Activated naive CD4-positive, alpha-beta T cell treated with anti-CD3 and anti-CD28 coated beads, Interleukin-2, amount 10 ng/mL, durations not matched to agents 7 days and 5 days (primary cell): Measurements from ENCODE around the gene PLTP.
A peak's percentile ranks its signal among the peaks of the same experiment; 100 is the strongest.

Experiments
- CTCF ChIA-PET: fragments of 350-600 bp; sonication (Branson Sonifier 250); formaldehyde crosslinking; loops from one replicate; lab custom pipeline; 2021; ENCODE audit warnings: antibody characterized with exemption; lab: Charles Lee
- DNase-seq: peaks from one replicate; pipeline ENCODE4 v3.0.0-alpha.2; 2020
- H3K27ac Mint-ChIP-seq: one replicate; pipeline ENCODE4 v1.8.0; 2021; ENCODE audit warnings: mild to moderate bottlenecking, moderate library complexity, mixed read lengths
- H3K27me3 Mint-ChIP-seq: one replicate; pipeline ENCODE4 v1.8.0; 2021; ENCODE audit warnings: mild to moderate bottlenecking, mixed read lengths
- H3K36me3 Mint-ChIP-seq: one replicate; pipeline ENCODE4 v1.8.0; 2021; ENCODE audit warnings: mixed read lengths
- H3K4me1 Mint-ChIP-seq: one replicate; pipeline ENCODE4 v1.8.0; 2021; ENCODE audit warnings: mixed read lengths
- H3K4me3 Mint-ChIP-seq: one replicate; pipeline ENCODE4 v1.8.0; 2021; ENCODE audit warnings: mild to moderate bottlenecking, moderate library complexity, mixed read lengths
- H3K9me3 Mint-ChIP-seq: one replicate; pipeline ENCODE4 v1.8.0; 2021; ENCODE audit warnings: mixed read lengths

The PLTP gene

DNA sequence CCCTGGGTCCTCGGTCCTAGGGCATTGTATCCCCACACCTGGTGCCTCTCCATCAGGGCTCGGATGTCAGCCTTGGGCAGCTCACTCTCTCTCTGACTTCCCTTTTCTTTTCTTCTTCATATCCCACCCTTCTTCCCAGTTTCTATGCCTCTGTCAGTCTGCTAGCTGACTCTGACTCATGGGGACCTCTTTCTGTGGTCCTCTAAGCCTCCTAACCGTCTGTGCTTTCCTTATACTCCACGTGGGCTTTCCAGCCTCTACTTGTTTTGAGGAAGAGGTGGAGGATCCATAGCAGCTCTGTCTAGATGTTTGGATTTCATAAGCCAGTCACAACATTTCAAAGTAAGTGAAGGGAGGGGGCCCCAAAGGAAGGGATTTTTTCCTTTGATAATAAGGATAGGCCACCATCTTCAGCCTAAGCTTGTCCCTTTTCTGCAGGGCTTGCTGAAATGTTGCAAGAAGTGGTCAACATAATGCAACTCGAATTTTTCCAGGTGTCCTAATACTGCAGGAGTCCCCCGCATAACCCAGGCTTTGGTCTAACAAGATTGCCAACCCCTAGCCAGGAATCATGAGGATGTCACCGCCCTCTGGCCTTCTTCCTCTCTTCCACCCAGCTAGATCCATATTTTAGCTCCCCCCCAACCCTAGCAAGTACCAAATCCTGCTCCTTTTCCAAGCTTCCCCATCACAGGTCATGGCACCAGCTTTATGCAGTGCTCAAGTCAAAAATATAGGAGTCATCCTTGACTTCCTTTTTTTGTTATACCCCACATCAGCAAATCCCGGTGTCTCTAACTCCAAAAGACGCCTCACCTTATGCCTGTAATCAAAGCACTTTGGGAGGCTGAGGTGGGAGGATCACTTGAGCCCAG is 8.7 kb upstream of the PLTP start:
- Mint-ChIP-seq H3K27me3 (peaks cover 73% of the 10 kb centered on the region), H3K9me3 (no peaks in the 10 kb centered on the region), H3K4me1 (no peaks in the 10 kb centered on the region), H3K36me3 (no peaks in the 10 kb centered on the region), H3K4me3 (no peak overlapping the region), H3K27ac (no peak overlapping the region)
- CTCF ChIA-PET: interaction anchor here (0.7 kb wide), 1 partner anchor 97 kb away, joined by 3 read pairs; no protein-coding TSS in a partner anchor
- no peak for DNase-seq

DNA sequence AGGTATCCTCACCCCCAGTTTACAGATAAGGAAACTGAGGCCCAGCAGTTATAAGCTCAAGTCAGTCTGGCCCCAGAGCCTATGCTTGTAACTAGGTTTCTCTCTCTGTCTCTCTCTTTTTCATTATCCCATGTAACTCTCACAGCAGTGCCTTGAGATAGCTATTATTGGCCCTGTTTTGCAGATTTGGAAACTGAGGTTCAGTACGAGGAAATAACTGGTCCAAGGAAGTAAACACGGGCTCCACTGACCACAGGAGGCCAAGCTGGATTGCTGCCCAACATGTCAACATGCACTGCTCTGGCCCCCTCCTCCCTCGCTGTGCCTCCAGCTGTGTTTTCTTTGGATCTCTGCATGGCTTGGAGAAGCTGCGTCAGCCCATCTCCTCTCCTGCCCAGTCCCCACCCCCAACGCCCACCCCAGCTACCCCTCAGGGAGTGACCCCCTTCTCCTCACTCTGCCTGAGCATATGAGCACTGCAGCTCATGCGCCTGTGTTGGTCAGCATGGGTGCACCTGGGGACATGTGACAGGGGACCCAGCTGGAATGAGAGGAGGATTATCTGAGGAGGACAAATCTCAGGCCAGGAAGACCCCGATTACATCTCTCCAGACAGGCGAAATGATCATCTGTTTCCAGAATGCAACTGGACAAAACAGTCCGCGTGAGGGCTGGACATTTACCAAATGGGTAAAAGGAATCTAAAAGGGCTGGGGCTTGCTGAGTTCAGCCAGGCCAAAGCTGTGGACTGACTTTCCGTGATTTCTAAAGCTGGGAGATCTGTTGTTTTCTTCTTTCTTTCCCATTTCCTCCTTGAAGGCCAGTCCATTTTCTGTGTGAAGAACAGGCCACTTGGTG is 7.8 kb upstream of the PLTP start:
- no peak overlapping the region for H3K4me3 Mint-ChIP-seq
- no peaks in the 10 kb centered on the region for H3K36me3 Mint-ChIP-seq
- CTCF ChIA-PET: no interaction called here
- no peak overlapping the region for H3K27ac Mint-ChIP-seq
- peaks cover 73% of the 10 kb centered on the region for H3K27me3 Mint-ChIP-seq
- H3K4me1 Mint-ChIP-seq: no peaks in the 10 kb centered on the region
- DNase-seq: no peak
- no peaks in the 10 kb centered on the region for H3K9me3 Mint-ChIP-seq

DNA sequence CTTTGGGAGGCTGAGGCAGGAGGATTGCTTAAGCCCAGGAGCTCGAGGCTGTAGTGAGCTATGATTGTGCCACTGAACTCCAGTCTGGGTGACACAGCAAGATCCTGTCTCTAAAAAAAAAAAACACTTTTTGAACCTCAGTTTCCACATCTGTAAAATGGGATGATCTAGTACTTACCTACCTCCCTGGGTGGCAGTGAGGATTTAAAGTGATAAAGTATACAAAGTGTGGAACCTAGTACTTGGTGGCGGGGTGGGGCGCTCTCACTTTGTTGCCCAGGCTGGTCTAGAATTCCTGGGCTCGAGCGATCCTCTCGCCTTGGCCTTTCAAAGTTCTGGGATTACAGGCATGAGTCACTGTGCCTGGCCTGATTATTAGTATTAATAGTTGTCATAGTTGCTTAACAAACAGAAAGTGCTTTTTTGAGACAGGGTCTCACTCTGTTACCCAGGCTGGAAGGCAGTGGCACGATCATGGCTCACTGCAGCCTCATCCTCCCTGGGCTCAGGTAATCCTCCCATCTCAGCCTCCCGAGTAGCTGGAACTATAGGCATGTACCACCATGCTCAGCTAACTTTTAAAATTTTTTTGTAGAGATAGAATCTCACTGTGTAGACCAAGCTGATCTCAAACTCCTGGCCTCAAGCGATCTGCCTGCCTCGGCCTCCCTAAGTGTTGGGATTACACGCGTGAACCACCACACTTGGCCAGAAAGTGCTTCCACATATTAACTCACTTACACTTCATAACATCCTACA is 7.0 kb upstream of the PLTP start:
- Mint-ChIP-seq H3K36me3 (no peaks in the 10 kb centered on the region), H3K27me3 (peaks cover 72% of the 10 kb centered on the region), H3K4me1 (no peaks in the 10 kb centered on the region), H3K4me3 (no peak overlapping the region), H3K9me3 (no peaks in the 10 kb centered on the region), H3K27ac (no peak overlapping the region)
- DNase-seq: no peak
- CTCF ChIA-PET: no interaction called here

DNA sequence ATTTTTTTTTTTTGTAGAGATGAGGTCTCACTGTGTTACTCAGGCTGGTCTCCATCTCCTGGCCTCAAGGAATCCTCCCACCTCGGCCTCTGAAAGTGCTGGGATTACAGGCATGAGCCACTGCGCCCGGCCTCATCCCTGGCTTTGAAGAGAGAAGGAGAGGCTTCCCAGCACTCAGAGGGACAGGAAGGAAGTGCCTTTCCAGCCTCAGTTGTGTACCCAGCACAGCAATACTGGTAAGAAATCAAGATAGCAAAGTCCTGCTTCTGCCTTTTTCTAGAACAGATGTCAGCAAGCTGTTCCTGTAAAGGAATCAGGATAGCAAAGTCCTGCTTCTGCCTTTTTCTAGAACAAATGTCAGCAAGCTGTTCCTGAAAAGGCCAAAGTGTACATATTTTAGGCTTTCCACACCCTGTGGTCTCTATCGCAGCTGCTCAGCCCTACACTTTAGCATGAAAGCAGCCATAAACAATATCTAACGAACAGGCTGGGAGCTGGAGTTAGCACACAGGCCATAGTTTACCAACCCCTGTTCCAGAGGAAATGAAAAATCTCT is 6.3 kb upstream of the PLTP start:
- no peaks in the 10 kb centered on the region for H3K4me1 Mint-ChIP-seq
- CTCF ChIA-PET: no interaction called here
- no peak for DNase-seq
- H3K4me3 Mint-ChIP-seq: no peak overlapping the region
- H3K36me3 Mint-ChIP-seq: no peaks in the 10 kb centered on the region
- H3K27me3 Mint-ChIP-seq: peaks cover 75% of the 10 kb centered on the region
- H3K27ac Mint-ChIP-seq: no peak overlapping the region
- H3K9me3 Mint-ChIP-seq: no peaks in the 10 kb centered on the region

DNA sequence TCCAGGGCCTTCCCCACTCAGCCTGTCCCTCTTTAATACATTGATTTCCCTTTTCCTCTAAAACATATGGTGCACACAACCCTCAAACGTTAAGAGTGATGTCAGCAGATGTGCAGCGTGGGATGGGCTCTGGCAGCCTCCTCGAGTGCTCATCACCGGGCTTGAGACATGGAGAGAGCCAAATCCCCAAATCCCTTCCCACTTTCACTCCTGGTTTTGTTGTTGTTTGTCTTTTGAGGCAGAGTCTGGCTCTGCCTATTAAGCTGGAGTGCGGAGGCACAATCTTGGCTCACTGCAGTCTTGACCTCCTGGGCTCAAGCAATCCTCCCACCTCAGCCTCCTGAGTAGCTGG is 5.8 kb upstream of the PLTP start:
- Mint-ChIP-seq H3K9me3 (no peaks in the 10 kb centered on the region), H3K36me3 (no peaks in the 10 kb centered on the region), H3K4me3 (no peak overlapping the region), H3K4me1 (peaks cover 2% of the 10 kb centered on the region), H3K27me3 (peaks cover 79% of the 10 kb centered on the region), H3K27ac (no peak overlapping the region)
- no peak for DNase-seq
- CTCF ChIA-PET: no interaction called here

DNA sequence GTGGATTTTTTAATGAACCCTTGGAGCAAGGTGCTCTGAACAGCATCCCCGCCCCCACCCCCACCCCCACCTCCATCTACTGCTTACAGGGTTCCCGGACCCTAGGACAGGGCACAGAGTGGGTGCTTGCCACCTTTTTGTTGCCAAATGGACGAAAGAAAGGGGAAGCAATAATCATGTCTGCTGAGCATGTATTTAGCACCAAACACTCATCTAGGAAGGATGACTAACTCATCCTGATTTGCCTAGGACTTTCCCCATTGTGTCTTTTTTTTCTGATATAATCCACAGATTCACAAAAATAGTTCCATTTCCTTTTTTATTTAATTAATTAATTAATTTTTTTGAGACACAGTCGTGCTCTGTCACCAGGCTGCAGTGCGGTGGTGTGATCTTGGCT is 1.2 kb upstream of the PLTP start:
- H3K4me3 Mint-ChIP-seq: no peak overlapping the region
- H3K27ac Mint-ChIP-seq: no peak overlapping the region
- CTCF ChIA-PET: no interaction called here
- no peaks in the 10 kb centered on the region for H3K36me3 Mint-ChIP-seq
- H3K27me3 Mint-ChIP-seq: peaks cover 65% of the 10 kb centered on the region
- no peak for DNase-seq
- no peaks in the 10 kb centered on the region for H3K9me3 Mint-ChIP-seq
- peaks cover 20% of the 10 kb centered on the region for H3K4me1 Mint-ChIP-seq

DNA sequence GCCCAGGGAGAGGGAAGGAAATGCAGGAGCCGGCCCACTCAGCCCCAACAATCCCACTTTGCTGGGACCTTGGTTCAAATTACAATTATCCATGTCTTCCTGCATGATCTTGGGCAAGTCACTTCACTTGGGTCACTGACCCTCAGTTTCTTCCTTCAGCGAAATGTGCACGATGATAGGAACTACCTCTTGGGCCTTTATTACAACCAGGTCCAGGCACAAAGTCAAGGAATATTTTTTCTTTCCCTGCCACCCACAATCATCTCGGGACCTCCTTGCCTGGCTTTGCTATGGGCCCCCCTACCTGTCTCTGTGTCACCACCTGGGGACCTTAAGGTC is 358 bp upstream of the PLTP start:
- H3K27me3 Mint-ChIP-seq: peaks cover 59% of the 10 kb centered on the region
- no peak overlapping the region for H3K27ac Mint-ChIP-seq
- H3K9me3 Mint-ChIP-seq: no peaks in the 10 kb centered on the region
- H3K4me3 Mint-ChIP-seq: peak overlapping the region; percentile 2
- H3K36me3 Mint-ChIP-seq: no peaks in the 10 kb centered on the region
- CTCF ChIA-PET: no interaction called here
- DNase-seq: no peak
- peaks cover 20% of the 10 kb centered on the region for H3K4me1 Mint-ChIP-seq

DNA sequence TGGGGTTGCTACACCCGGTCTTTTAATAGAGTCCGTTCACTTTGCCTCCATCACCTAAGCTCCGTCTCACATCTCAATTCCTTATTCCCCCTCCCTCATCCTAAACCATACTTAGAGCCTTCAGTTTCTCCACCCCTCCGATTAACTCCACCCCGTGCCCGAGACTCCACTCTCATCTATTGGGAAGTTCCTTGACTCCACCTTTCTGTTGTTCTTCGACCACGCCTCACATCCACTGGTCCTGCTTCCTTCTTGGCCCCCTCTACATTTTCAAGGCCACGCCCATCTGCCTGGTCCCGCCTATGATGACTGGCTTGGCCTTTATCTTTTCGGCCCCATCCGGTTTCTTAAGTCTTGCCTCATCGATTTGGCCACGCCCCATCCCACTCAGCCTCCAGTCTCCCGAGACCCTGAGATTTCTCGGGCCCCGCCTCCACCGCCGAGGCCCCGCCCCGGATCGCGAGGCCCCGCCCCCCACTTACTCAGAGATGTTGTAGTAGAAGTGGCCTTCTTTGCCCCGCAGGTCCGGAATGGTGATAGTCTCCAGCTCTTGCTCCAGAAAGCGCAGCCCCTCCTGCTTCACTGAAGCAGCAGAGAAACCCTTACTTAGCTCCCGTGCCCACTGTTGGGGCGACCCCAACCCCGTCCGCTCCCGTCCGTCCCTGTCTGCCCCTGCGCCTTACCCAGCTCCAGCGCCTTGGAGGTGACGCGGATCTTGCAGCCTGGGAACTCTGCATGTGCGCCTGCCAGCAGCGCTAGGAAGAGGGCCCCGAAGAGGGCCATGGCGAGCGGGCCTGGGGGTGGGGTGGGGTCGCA is 1.1 kb downstream of the PLTP start:
- DNase-seq: peak; percentile 91
- no peaks in the 10 kb centered on the region for H3K36me3 Mint-ChIP-seq
- H3K27me3 Mint-ChIP-seq: peaks cover 49% of the 10 kb centered on the region
- H3K4me1 Mint-ChIP-seq: peaks cover 20% of the 10 kb centered on the region
- H3K9me3 Mint-ChIP-seq: no peaks in the 10 kb centered on the region
- H3K27ac Mint-ChIP-seq: peak overlapping the region; percentile 34
- CTCF ChIA-PET: interaction anchor here (1.5 kb wide), 1 partner anchor 59 kb away, joined by 5 read pairs; no protein-coding TSS in a partner anchor
- H3K4me3 Mint-ChIP-seq: peak overlapping the region; percentile 40

DNA sequence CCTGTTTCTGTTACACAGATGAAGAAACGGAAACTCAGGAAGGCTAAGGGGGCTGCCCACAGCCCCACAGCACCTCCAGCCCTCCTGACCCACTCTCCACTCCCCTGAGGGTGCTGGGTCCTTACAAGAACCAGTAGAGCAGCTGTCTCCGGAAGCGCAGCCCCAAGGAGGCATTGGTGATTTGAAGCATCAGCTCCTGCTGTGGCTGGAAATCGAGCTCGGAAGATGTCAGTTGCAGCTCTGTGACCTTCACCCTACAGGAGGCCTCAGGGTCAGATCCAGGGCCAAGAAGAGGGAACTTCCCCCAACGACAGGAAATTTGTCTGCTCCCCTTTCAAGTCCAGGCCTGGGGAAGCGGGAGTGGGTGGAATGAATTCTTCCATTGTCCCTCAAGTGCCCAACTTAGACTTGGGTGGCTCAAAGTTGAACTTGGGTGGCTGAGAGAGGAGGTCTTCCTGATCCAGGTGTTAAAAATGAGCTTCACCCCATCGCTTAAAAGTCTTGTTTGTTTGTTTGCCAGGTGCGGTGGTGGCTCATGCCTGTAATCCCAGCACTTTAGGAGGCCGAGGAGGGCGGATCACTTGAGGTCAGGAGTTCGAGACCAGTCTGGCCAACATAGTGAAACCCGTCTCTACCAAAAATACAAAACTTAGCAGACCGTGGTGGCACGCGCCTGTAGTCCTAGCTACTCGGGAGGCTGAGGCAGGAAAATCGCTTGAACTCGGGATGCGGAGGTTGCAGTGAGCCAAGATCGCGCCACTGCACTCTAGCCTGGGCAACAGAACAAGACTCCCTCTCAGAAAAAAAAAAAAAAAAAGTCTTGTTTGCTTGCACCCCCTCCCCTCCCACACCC is 1.9 kb downstream of the PLTP start:
- no peak for DNase-seq
- Mint-ChIP-seq H3K4me3 (peak overlapping the region; percentile 40), H3K9me3 (no peaks in the 10 kb centered on the region), H3K27ac (peak overlapping the region; percentile 34), H3K27me3 (peaks cover 42% of the 10 kb centered on the region), H3K4me1 (peaks cover 20% of the 10 kb centered on the region), H3K36me3 (no peaks in the 10 kb centered on the region)
- CTCF ChIA-PET: interaction anchor here (1.0 to 1.5 kb wide), 2 partner anchors 19 to 60 kb away, joined by 3 to 5 read pairs; partner anchors contain the start of genes CTSA and NEURL2

DNA sequence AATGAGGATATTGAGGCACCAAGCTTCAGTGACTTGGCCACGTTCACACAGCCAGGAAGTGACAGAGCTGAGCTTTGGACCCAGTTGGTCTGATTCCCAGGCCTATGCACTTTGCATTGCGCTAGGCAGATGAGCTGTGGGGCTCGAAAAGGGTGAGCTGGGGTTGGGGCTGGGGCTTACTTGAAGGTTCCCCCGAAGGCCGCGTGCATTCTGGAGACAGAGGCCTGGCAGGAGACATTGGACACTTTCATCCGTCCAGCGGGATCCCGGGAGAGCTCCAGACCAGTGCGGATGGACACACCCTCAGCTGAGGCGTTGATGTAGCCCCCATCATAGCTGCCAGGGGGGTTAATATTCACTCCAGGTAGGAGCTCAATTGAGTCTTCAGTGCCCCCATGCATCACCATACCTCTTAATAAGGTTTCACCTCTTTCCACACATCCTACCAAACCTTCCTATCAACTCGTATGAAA is 2.6 kb downstream of the PLTP start:
- H3K27me3 Mint-ChIP-seq: peaks cover 41% of the 10 kb centered on the region
- H3K27ac Mint-ChIP-seq: no peak overlapping the region
- no peaks in the 10 kb centered on the region for H3K9me3 Mint-ChIP-seq
- no peak overlapping the region for H3K4me3 Mint-ChIP-seq
- peaks cover 20% of the 10 kb centered on the region for H3K4me1 Mint-ChIP-seq
- DNase-seq: no peak
- no peaks in the 10 kb centered on the region for H3K36me3 Mint-ChIP-seq
- CTCF ChIA-PET: interaction anchor here (1.0 to 1.5 kb wide), 2 partner anchors 19 to 60 kb away, joined by 3 to 5 read pairs; partner anchors contain the start of genes CTSA and NEURL2

DNA sequence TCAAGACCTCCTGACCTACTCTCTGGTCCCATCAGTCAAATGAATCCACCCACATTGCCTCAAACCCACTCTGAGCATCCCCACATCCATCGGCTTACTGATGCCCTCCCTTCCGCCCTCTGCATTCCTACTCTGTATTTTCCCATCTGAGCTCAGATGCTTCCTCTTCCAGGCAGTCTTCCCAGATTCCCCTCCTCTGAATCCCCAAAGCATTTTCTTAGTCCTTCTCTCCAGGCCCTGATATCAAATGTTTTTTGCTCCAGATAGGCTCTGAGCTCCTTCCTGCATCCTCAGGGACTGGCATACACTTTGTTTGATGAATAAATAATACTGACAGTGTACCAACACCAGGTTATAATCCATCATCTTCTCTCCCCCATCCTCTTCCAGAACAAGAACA is 3.9 kb downstream of the PLTP start:
- no peak overlapping the region for H3K27ac Mint-ChIP-seq
- no peaks in the 10 kb centered on the region for H3K36me3 Mint-ChIP-seq
- H3K4me1 Mint-ChIP-seq: peaks cover 19% of the 10 kb centered on the region
- no peaks in the 10 kb centered on the region for H3K9me3 Mint-ChIP-seq
- H3K4me3 Mint-ChIP-seq: no peak overlapping the region
- peaks cover 33% of the 10 kb centered on the region for H3K27me3 Mint-ChIP-seq
- DNase-seq: no peak
- CTCF ChIA-PET: no interaction called here

DNA sequence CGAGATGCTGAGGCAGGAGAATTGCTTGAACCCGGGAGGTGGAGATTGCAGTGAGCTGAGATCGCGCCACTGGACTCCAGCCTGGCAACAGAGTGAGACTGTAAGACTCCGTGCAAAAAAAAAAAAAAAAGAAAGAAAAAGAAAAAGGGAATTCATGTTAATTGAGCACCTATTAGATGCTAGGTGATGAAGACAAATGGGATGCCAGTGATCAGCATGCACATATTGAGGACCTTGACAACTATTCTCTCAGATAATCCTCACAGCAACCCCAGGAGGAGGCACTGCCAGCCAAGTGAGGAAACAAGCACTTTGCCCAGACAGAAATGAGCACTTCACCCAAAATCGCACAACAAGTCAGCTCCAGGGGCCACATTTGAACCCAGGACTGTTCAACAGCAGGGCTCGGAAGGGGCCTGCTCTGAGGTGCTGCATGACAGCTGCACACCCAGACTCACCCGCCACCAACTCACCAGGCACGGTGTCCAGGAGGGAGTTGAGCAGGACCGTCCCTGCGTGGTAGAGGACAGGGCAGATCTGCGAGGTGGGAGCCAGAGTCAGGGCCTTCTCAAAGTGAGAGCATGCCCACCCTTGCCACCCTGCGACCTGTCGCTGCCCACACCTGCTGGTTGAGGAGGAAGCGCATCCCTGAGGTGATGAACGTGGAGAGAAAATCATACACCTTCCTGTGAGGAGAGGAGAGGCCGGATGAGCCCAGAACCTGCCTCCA is 4.6 kb downstream of the PLTP start:
- Mint-ChIP-seq H3K4me3 (no peak overlapping the region), H3K4me1 (peaks cover 16% of the 10 kb centered on the region), H3K9me3 (no peaks in the 10 kb centered on the region), H3K27ac (no peak overlapping the region), H3K27me3 (peaks cover 26% of the 10 kb centered on the region), H3K36me3 (no peaks in the 10 kb centered on the region)
- CTCF ChIA-PET: no interaction called here
- DNase-seq: no peak
